Lung (tissue), 12 donors: ENCODE measurements around the gene AHCYL2. TPM values are rescaled to one million over a fixed set of nuclear protein-coding genes. Genes with fewer than 3 reads are reported as not detected.
A peak's percentile ranks its signal among the peaks of the same experiment; 100 is the strongest.

Experiments used
- ATAC-seq: fragments of 200-7000 bp; cut with Tn5 transposase; one replicate; pipeline ENCODE4 v1.9.1; 2020; ENCODE audit warnings: moderate number of reproducible peaks; ENCODE audit not compliant: insufficient read depth, low FRiP score
- DNase-seq, 3 donors: peaks; one replicate each; pipeline ENCODE4 v3.0.0-alpha.2; 2013 to 2017
- H3K27ac ChIP-seq, 2 donors: one replicate each; pipeline ENCODE4 v1.5.1; 2013; ENCODE audit warnings: mild to moderate bottlenecking in 2 of 2, moderate library complexity in 2 of 2, control low read depth in 1 of 2, inconsistent platforms in 1 of 2, low read depth in 1 of 2, low read length in 1 of 2
- H3K27me3 ChIP-seq, 3 donors: one replicate each; pipeline ENCODE4 v1.5.1; 2013; ENCODE audit warnings: low read length in 2 of 3; ENCODE audit not compliant: control insufficient read depth in 3 of 3, insufficient read depth in 3 of 3
- H3K36me3 ChIP-seq, 4 donors: one replicate each; pipeline ENCODE4 v1.5.1; 2013; ENCODE audit warnings: low read length in 4 of 4, mild to moderate bottlenecking in 1 of 4, moderate library complexity in 1 of 4; ENCODE audit not compliant: control insufficient read depth in 4 of 4, insufficient read depth in 4 of 4
- H3K4me1 ChIP-seq, 5 donors: one replicate each; pipeline ENCODE4 v1.5.1; 2013; ENCODE audit warnings: low read length in 5 of 5, mild to moderate bottlenecking in 2 of 5, moderate library complexity in 1 of 5; ENCODE audit not compliant: control insufficient read depth in 5 of 5, insufficient read depth in 5 of 5
- H3K4me3 ChIP-seq: one replicate; pipeline ENCODE4 v1.5.1; 2013; ENCODE audit warnings: mild to moderate bottlenecking, control low read depth, moderate library complexity
- H3K9ac ChIP-seq, 2 donors: one replicate each; pipeline ENCODE4 v1.5.1; 2013; ENCODE audit warnings: low read length in 2 of 2, control low read depth in 1 of 2; ENCODE audit not compliant: insufficient read depth in 1 of 2
- H3K9me3 ChIP-seq, 4 donors: one replicate each; pipeline ENCODE4 v1.5.1; 2013; ENCODE audit warnings: low read length in 3 of 4, mild to moderate bottlenecking in 1 of 4, moderate library complexity in 1 of 4; ENCODE audit not compliant: control insufficient read depth in 4 of 4, insufficient read depth in 3 of 4
- WGBS, 2 donors: extraction: QIAGEN DNeasy Blood & Tissue Kit; methylation state at CpG; one replicate each; pipeline ENCODE4 v1.1.7; 2013; 5-methylcytosine and 5-hydroxymethylcytosine counted together
- polyA plus RNA-seq, 2 donors: library from polyadenylated mRNA; stranded (reverse); fragments of 200-250 nt; gene quantifications; one replicate each; pipeline ENCODE4 v1.2.1, GENCODE V29; 2013
- total RNA-seq, 2 donors: library from RNA; depleted of rRNA in 1 of 2; stranded (reverse); fragments of >200 nt in 1 of 2; gene quantifications; one replicate each; pipeline ENCODE4 v1.2.1, GENCODE V29; 2014 to 2021
- TF ChIP-seq, protein P1 (sequence below): IDR thresholded peaks from 2 replicates; pipeline ENCODE4 v1.5.1; 2012; ENCODE audit warnings: mild to moderate bottlenecking; ENCODE audit errors: control extremely low read depth, extremely low read depth
- donor health status: control.
- donor health status: control.
- donor health status: Bipolar disorder and iron deficiency.
- donor health status: healthy.
- donor health status: DM: yes; HTN: yes; CAD: no.

Gene AHCYL2
- total and polyA plus RNA-seq, 4 donors = 16.3 to 172 (median 93.8) TPM

DNA sequence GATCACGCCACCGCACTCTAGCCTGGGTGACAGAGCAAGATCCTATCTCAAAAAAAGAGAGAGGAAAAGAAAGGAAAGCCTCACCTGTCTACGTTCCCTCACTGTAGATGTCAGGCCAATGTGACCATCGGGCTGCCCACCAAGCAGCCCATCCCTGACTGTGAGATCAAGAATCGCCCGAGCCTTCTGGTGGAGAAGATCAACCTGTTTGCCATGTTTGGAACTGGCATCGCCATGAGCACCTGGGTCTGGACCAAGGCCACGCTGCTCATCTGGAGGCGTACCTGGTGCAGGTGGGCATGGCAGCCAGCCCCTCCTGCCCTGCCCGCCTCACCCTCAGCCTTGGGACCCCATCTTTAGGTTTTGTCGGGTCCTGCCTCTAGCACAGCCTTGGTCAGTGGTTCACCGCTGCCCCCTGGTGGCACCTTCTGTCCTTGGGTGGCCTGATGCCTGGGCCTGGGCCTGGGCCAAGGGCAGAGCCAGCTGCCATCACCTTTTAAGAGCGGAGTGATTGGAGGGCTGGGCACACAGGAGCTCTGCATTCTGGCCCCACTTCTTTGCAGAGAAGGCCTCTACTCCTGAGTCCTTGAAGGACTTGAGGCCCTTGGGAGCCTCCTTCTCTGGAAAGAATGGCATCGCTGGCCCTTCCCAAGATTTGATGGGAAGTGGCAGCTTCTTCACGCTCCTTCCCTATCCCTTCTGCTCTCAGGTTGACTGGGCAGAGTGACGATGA lies 14.4 kb upstream of the AHCYL2 start:
- Histone ChIP-seq H3K9ac (no peak overlapping the region), H3K9me3 (no peaks in the 10 kb centered on the region), H3K27ac (no peak overlapping the region), H3K4me1 (no peaks in the 10 kb centered on the region), H3K36me3 (peaks cover 0 to 41% (median 16%) of the 10 kb centered on the region in 4 donors), H3K27me3 (no peaks in the 10 kb centered on the region), H3K4me3 (no peak overlapping the region)
- 71% methylated on average over 16 of the region's 16 CpGs for WGBS, 2 donors
- TF ChIP-seq, protein P1, sequence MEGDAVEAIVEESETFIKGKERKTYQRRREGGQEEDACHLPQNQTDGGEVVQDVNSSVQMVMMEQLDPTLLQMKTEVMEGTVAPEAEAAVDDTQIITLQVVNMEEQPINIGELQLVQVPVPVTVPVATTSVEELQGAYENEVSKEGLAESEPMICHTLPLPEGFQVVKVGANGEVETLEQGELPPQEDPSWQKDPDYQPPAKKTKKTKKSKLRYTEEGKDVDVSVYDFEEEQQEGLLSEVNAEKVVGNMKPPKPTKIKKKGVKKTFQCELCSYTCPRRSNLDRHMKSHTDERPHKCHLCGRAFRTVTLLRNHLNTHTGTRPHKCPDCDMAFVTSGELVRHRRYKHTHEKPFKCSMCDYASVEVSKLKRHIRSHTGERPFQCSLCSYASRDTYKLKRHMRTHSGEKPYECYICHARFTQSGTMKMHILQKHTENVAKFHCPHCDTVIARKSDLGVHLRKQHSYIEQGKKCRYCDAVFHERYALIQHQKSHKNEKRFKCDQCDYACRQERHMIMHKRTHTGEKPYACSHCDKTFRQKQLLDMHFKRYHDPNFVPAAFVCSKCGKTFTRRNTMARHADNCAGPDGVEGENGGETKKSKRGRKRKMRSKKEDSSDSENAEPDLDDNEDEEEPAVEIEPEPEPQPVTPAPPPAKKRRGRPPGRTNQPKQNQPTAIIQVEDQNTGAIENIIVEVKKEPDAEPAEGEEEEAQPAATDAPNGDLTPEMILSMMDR = peak; percentile 56
- DNase-seq (peak; percentile 71 to 79 (median 74)), ATAC-seq (peak; percentile 80)

DNA sequence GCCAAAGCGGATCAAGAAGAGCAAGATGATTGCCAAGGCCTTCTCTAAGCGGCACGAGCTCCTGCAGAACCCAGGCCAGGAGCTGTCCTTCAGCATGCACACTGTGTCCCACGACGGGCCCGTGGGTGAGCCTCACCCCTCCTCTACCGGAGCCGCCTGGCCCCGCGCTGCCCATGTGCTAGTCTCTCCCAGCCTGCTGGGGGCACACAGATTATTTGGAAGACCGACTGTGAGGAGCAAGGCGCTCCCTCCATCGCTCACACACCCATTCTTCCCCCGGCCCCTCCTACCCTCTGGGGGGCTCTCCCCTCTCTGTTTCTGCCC lies 13.9 kb upstream of the AHCYL2 start:
- TF ChIP-seq, protein P1 = no peak
- Histone ChIP-seq H3K4me1 (no peaks in the 10 kb centered on the region), H3K4me3 (no peak overlapping the region), H3K9ac (no peak overlapping the region), H3K9me3 (no peaks in the 10 kb centered on the region), H3K27me3 (no peaks in the 10 kb centered on the region), H3K36me3 (peaks cover 0 to 36% (median 14%) of the 10 kb centered on the region in 4 donors), H3K27ac (no peak overlapping the region)
- no peak for DNase-seq
- WGBS, 2 donors = 90 to 96% methylated on average over 14 of the region's 14 CpGs
- no peak for ATAC-seq

DNA sequence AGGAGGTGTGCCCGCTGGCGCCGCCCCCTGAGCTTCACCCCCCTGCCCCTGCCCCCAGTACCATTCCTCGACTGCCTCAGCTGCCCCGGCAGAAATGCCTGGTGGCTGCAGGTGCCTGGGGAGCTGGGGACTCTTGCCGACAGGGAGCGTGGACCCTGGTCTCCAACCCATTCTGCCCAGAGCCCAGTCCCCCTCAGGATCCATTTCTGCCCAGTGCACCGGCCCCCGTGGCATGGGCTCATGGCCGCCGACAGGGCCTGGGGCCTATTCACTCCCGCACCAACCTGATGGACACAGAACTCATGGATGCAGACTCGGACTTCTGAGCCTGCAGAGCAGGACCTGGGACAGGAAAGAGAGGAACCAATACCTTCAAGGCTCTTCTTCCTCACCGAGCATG lies 12.7 kb upstream of the AHCYL2 start:
- no peak overlapping the region for H3K4me3 ChIP-seq
- no peak for DNase-seq

More for the DNA sequence above, 12.7 kb upstream of the AHCYL2 start:
- no peaks in the 10 kb centered on the region for H3K27me3 ChIP-seq
- peaks cover 0 to 3% (median 0%) of the 10 kb centered on the region in 4 donors for H3K9me3 ChIP-seq
- 85 to 92% methylated on average over 14 of the region's 14 CpGs for WGBS, 2 donors
- H3K4me1 ChIP-seq = no peaks in the 10 kb centered on the region
- H3K27ac ChIP-seq = no peak overlapping the region
- peaks cover 0 to 26% (median 9%) of the 10 kb centered on the region in 4 donors for H3K36me3 ChIP-seq
- ATAC-seq = no peak
- no peak overlapping the region for H3K9ac ChIP-seq
- TF ChIP-seq, protein P1 = no peak
